A549 (cell line): ENCODE results near the gene BTBD2. TPM values are rescaled to one million over a fixed set of nuclear protein-coding genes. Genes with fewer than 3 reads are reported as not detected.

Experiments
- ATAC-seq, 2 experiments: fragments of 200-7000 bp in 1 of 2; fragments of >200 bp in 1 of 2; cut with Nextera tagmentation in 1 of 2; cut with Tn5 transposase in 1 of 2; 3 replicates each; pipeline versions ENCODE4 v1.8.0 to v1.9.1; 2018 to 2020; ENCODE audit warnings: mild to moderate bottlenecking in 1 of 2, moderate library complexity in 1 of 2
- CTCF ChIA-PET: fragments of 300-600 bp; sonication (Branson Sonifier 250); formaldehyde crosslinking; extraction: SDS; loops from one replicate; lab custom pipeline; 2021; ENCODE audit warnings: antibody characterized with exemption, inconsistent platforms; lab: Yijun Ruan, JAX
- POLR2A ChIA-PET: fragments of 350-600 bp; formaldehyde crosslinking; extraction: SDS; loops from one replicate; lab custom pipeline; 2021; ENCODE audit warnings: antibody characterized with exemption, inconsistent platforms; lab: Yijun Ruan, JAX
- DNase-seq, 2 experiments: peaks; one replicate each; pipeline versions ENCODE4 v3.0.0 to v3.0.0-alpha.2; 2011 to 2016; ENCODE audit warnings: low read depth in 1 of 2, low spot score in 1 of 2
- FAIRE-seq: peaks from 2 replicates; lab custom pipeline; 2011; peaks lifted over from hg19 to GRCh38; lab: Jason Lieb, UNC
- H3K27ac ChIP-seq, 2 experiments: fragments of >200 bp; sonication (Bioruptor Twin); formaldehyde crosslinking; 3 replicates each; pipeline ENCODE4 v1.5.1; 2016 to 2017
- H3K4me1 ChIP-seq: fragments of >200 bp; sonication (Bioruptor Twin); formaldehyde crosslinking; 3 replicates; pipeline ENCODE4 v1.6.1; 2016
- H3K4me2 ChIP-seq: fragments of >200 bp; sonication (Bioruptor Twin); formaldehyde crosslinking; 3 replicates; pipeline ENCODE4 v1.6.1; 2016
- H3K4me3 ChIP-seq: fragments of >200 bp; sonication (Bioruptor Twin); formaldehyde crosslinking; 3 replicates; pipeline ENCODE4 v1.5.1; 2016
- H3K9me3 ChIP-seq: fragments of >200 bp; sonication (Bioruptor Twin); formaldehyde crosslinking; 3 replicates; pipeline ENCODE4 v1.6.1; 2016
- BHLHE40 ChIP-seq: IDR thresholded peaks from 2 replicates; pipeline ENCODE4 v1.6.1; 2012; ENCODE audit warnings: low read depth, low read length, inconsistent platforms
- CBX2 ChIP-seq: fragments of 200-600 bp; sonication (generic); IDR thresholded peaks from 2 replicates; pipeline ENCODE4 v1.6.1; 2016; ENCODE audit warnings: low read depth, mild to moderate bottlenecking, borderline replicate concordance
- CBX8 ChIP-seq: fragments of 200-600 bp; sonication (generic); IDR thresholded peaks from 2 replicates; pipeline ENCODE4 v1.6.1; 2016
- CHD4 ChIP-seq: fragments of 200-600 bp; sonication (generic); IDR thresholded peaks from 2 replicates; pipeline ENCODE4 v1.6.1; 2016; ENCODE audit warnings: antibody characterized with exemption, mild to moderate bottlenecking, borderline replicate concordance
- EHMT2 ChIP-seq: fragments of 200-600 bp; sonication (generic); IDR thresholded peaks from 2 replicates; pipeline ENCODE4 v1.6.1; 2016; ENCODE audit warnings: antibody characterized with exemption, low read depth, mild to moderate bottlenecking, moderate library complexity
- ESRRA ChIP-seq: fragments of 150-350 bp; IDR thresholded peaks from 2 replicates; pipeline ENCODE4 v1.6.1; 2014; ENCODE audit warnings: mild to moderate bottlenecking, low read length, borderline replicate concordance
- FOSB ChIP-seq: fragments of 250-450 bp; sonication (Bioruptor Pico); IDR thresholded peaks from 2 replicates; pipeline ENCODE4 v1.5.0; 2020; ENCODE audit warnings: mild to moderate bottlenecking, moderate library complexity
- FOSL2 ChIP-seq, 2 experiments: fragments of 450-650 bp in 1 of 2; fragments of >200 bp in 1 of 2; sonication (Bioruptor Twin) in 1 of 2; formaldehyde crosslinking; IDR thresholded peaks; 2 replicates each; pipeline versions ENCODE4 v1.5.0 to v1.6.1; 2016 to 2020; ENCODE audit warnings: mild to moderate bottlenecking in 1 of 2, moderate library complexity in 1 of 2
- FOXS1 ChIP-seq: fragments of 250-450 bp; sonication (Bioruptor Pico); IDR thresholded peaks from 2 replicates; pipeline ENCODE4 v1.5.0; 2020; ENCODE audit warnings: mild to moderate bottlenecking, moderate library complexity
- HOXA7 ChIP-seq: fragments of 250-450 bp; sonication (Bioruptor Pico); IDR thresholded peaks from 2 replicates; pipeline ENCODE4 v1.5.0; 2020; ENCODE audit warnings: mild to moderate bottlenecking, moderate library complexity
- JUN ChIP-seq, 2 experiments: fragments of >200 bp; sonication (Bioruptor Twin); formaldehyde crosslinking; IDR thresholded peaks; 2 replicates in 1 of 2; 3 replicates in 1 of 2; pipeline ENCODE4 v1.6.1; 2016 to 2017
- MAFK ChIP-seq: fragments of 450-650 bp; IDR thresholded peaks from 2 replicates; pipeline ENCODE4 v1.6.1; 2014; ENCODE audit not compliant: partially characterized antibody
- NPAS2 ChIP-seq: fragments of 250-450 bp; sonication (Bioruptor Pico); IDR thresholded peaks from 2 replicates; pipeline ENCODE4 v1.8.0; 2022; ENCODE audit warnings: mild to moderate bottlenecking, moderate library complexity, borderline replicate concordance
- RAD21 ChIP-seq, 2 experiments: fragments of >200 bp in 1 of 2; sonication (Bioruptor Twin) in 1 of 2; formaldehyde crosslinking in 1 of 2; IDR thresholded peaks in 1 of 2; conservative IDR thresholded peaks in 1 of 2; 2 replicates in 1 of 2; 3 replicates in 1 of 2; pipeline ENCODE4 v1.6.1; 2012 to 2018; ENCODE audit warnings: inconsistent platforms in 1 of 2
- RNF2 ChIP-seq: fragments of 200-600 bp; sonication (generic); IDR thresholded peaks from 2 replicates; pipeline ENCODE4 v1.6.1; 2016; ENCODE audit warnings: low read depth, mild to moderate bottlenecking, antibody characterized with exemption, moderate library complexity, borderline replicate concordance
- SREBF2 ChIP-seq: fragments of 450-650 bp; IDR thresholded peaks from 2 replicates; pipeline ENCODE4 v1.6.1; 2014; ENCODE audit warnings: mild to moderate bottlenecking, moderate library complexity
- TFCP2L1 ChIP-seq: fragments of 250-450 bp; sonication (Bioruptor Pico); IDR thresholded peaks from 2 replicates; pipeline ENCODE4 v1.5.0; 2021; ENCODE audit warnings: mild to moderate bottlenecking
- TP53 ChIP-seq: fragments of 250-450 bp; sonication (Bioruptor Pico); IDR thresholded peaks from 2 replicates; pipeline ENCODE4 v1.5.0; 2021; ENCODE audit warnings: mild to moderate bottlenecking, moderate library complexity
- ZC3H11A ChIP-seq: fragments of 450-650 bp; IDR thresholded peaks from 2 replicates; pipeline ENCODE4 v1.6.1; 2014; ENCODE audit warnings: antibody characterized with exemption, mild to moderate bottlenecking
- ZSCAN20 ChIP-seq: fragments of 250-450 bp; sonication (Bioruptor Pico); IDR thresholded peaks from 2 replicates; pipeline ENCODE4 v1.8.0; 2022; ENCODE audit warnings: mild to moderate bottlenecking, moderate library complexity
- WGBS: methylation state at CpG from one replicate; pipeline ENCODE4 v1.1.6; 2017; ENCODE audit errors: missing lambda C conversion rate; 5-methylcytosine and 5-hydroxymethylcytosine counted together
- polyA minus RNA-seq: library from RNA; depleted of rRNA, polyadenylated mRNA; stranded (reverse); fragments of >200 nt; gene quantifications from 2 replicates; pipeline ENCODE4 v1.2.3, GENCODE V29; 2011; rRNA and poly(A)+ RNA removed
- polyA plus RNA-seq, 4 experiments: library from polyadenylated mRNA; depleted of rRNA in 3 of 4; stranded (reverse); fragments of >200 nt; fragmentation: RNase III in 1 of 4; extraction: RNeasy Plus Mini Kit Qiagen cat#74134 plus additional on column Dnase treatment in 1 of 4; gene quantifications; 2 replicates in 3 of 4; 3 replicates in 1 of 4; pipeline ENCODE4 v1.2.3, GENCODE V29; 2011 to 2017
- TF ChIP-seq, protein P1 (sequence below): IDR thresholded peaks from 2 replicates; pipeline ENCODE4 v1.6.1; 2012
- TF ChIP-seq, protein P2 (sequence below): fragments of >200 bp; sonication (Bioruptor Twin); formaldehyde crosslinking; IDR thresholded peaks from 3 replicates; pipeline ENCODE4 v1.5.1; 2016
- TF ChIP-seq, protein P3 (sequence below): fragments of 250-450 bp; sonication (Bioruptor Pico); IDR thresholded peaks from 2 replicates; pipeline ENCODE4 v1.5.0; 2021; ENCODE audit warnings: mild to moderate bottlenecking, moderate library complexity, borderline replicate concordance
- TF ChIP-seq, protein P4 (sequence below): fragments of >200 bp; sonication (Bioruptor Twin); formaldehyde crosslinking; IDR thresholded peaks from 2 replicates; pipeline ENCODE4 v1.6.1; 2016

The BTBD2 gene
- 16.3 and 19.0 TPM in 2 replicates for polyA plus RNA-seq (2011; rRNA removed)
- 39.6 and 61.5 TPM in 2 replicates for polyA plus RNA-seq (2012; cell fraction: cytosol; rRNA removed)
- 66.3 and 81.5 TPM in 2 replicates for polyA plus RNA-seq (2012; cell fraction: nucleus; rRNA removed)
- 26.7 to 32.7 TPM (median 29.6 TPM) in 3 replicates for polyA plus RNA-seq (2017; fragmentation: RNase III; extraction: RNeasy Plus Mini Kit Qiagen cat#74134 plus additional on column Dnase treatment)
- 15.0 and 36.0 TPM in 2 replicates for polyA minus RNA-seq

DNA sequence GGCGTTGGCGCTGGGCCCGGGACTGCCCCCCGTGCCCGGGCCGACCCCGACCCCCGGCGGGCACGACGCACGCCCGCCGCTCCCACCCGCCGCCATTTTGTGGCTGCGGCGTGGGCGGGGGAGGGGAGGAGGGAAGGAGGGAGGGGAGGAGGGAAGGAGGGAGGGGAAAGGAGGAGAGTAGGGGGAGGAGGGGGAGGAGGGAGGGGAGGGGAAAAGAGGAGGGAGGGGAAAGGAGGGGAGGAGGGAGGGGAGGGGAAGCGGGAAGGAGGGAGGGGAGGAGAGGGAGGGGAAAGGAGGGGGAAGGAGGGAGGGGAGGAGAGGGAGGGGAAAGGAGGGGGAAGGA is at the start of gene BTBD2:
TSS of gene BTBD2 (minus strand) at position 107 of the 343 bp plus-strand sequence. CDS start at position 96, 11 bp downstream.
- WGBS, result no CpG with 5 or more reads among the region's 20 CpGs
- DNase-seq (peak in 1 of 2 experiments; percentile 85), ATAC-seq (peak in 1 of 2 experiments; percentile 58; a peak in 1 of 6 replicates), FAIRE-seq (no peak)
- TF ChIP-seq JUN (IDR thresholded peaks at IDR 0.05) (no peak), FOSB (CRISPR knock-in tag) (no peak), NPAS2 (CRISPR knock-in tag) (no peak), SREBF2 (no peak), CBX2 (no peak), TP53 (CRISPR knock-in tag) (no peak), ZC3H11A (no peak), RNF2 (no peak), ZSCAN20 (CRISPR knock-in tag) (no peak), EHMT2 (no peak), CBX8 (no peak)
- Histone ChIP-seq H3K9me3 (no peaks in the 10 kb centered on the region), H3K4me3 (peak within 1 kb of the TSS; percentile 94), H3K27ac (peak within 1 kb of the TSS; percentile 88 to 100), H3K4me2 (peak within 1 kb of the TSS; percentile 79), H3K4me1 (peaks cover 13% of the 10 kb centered on the region)
- CTCF ChIA-PET, result no interaction called here
- POLR2A ChIA-PET, result no interaction called here

DNA sequence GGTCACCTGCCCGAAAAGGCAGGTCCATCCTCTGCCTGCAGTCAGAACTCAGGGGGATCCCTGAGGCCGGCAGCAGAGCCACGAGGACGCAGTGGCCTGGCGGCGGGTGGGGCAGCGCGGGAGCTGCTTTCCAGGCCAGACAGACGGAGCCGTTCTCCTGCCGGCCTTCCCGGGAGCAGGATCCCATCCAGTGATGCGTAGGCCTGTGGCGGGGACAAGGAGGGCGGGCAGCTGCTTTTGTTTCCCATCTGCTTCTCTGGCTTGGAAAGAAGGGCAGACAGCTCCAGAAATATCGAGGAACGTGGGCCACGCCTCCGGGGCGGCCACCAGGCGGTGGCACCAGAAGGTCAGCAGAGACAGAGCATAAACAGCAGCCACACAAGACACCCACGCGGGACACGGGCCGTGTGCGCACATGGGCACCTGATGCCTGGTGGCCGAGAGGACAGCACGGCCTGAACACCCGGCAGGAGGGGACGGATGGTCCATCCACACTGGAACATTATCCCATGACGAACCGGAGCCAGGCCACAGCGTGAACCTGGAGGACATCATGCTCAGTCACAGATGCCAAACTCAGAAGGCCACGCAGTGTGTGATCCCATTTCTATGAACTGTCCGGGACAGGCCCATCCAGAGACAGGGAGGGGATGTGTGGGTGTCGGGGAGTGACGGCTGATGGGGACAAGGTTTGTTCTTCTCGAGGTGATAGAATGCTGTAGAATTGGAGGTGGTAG is 49.4 kb upstream of the BTBD2 start:
- ATAC-seq, result no peak
- peak overlapping the region; percentile 31 to 67; a peak in 4 of 6 replicates for H3K27ac ChIP-seq
- H3K4me2 ChIP-seq, result no peak overlapping the region

More for the DNA sequence above, 49.4 kb upstream of the BTBD2 start:
- ChIA-PET POLR2A (no interaction called here), CTCF (interaction anchor here (0.8 kb wide), 2 partner anchors 26 to 32 kb away, joined by 3 to 4 read pairs; partner anchors contain the start of gene IZUMO4)
- Histone ChIP-seq H3K4me1 (peaks cover 23% of the 10 kb centered on the region), H3K4me3 (no peak overlapping the region), H3K9me3 (no peaks in the 10 kb centered on the region)
- FAIRE-seq (no peak), DNase-seq (no peak)
- WGBS, result 75% methylated on average over 27 of the region's 38 CpGs
- TF ChIP-seq ESRRA, result no peak
- no peak for TF ChIP-seq TFCP2L1
- TF ChIP-seq FOXS1, result no peak
- no peak for TF ChIP-seq MAFK
- TF ChIP-seq, protein P1, sequence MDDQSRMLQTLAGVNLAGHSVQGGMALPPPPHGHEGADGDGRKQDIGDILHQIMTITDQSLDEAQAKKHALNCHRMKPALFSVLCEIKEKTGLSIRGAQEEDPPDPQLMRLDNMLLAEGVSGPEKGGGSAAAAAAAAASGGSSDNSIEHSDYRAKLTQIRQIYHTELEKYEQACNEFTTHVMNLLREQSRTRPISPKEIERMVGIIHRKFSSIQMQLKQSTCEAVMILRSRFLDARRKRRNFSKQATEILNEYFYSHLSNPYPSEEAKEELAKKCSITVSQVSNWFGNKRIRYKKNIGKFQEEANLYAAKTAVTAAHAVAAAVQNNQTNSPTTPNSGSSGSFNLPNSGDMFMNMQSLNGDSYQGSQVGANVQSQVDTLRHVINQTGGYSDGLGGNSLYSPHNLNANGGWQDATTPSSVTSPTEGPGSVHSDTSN, result no peak
- TF ChIP-seq FOSL2 (IDR thresholded peaks at IDR 0.05), result no peak
- no peak for TF ChIP-seq FOSL2 (CRISPR knock-in tag; IDR thresholded peaks at IDR 0.05)
- TF ChIP-seq RNF2, result no peak
- no peak for TF ChIP-seq CHD4
- TF ChIP-seq ZC3H11A, result no peak
- TF ChIP-seq, protein P2, sequence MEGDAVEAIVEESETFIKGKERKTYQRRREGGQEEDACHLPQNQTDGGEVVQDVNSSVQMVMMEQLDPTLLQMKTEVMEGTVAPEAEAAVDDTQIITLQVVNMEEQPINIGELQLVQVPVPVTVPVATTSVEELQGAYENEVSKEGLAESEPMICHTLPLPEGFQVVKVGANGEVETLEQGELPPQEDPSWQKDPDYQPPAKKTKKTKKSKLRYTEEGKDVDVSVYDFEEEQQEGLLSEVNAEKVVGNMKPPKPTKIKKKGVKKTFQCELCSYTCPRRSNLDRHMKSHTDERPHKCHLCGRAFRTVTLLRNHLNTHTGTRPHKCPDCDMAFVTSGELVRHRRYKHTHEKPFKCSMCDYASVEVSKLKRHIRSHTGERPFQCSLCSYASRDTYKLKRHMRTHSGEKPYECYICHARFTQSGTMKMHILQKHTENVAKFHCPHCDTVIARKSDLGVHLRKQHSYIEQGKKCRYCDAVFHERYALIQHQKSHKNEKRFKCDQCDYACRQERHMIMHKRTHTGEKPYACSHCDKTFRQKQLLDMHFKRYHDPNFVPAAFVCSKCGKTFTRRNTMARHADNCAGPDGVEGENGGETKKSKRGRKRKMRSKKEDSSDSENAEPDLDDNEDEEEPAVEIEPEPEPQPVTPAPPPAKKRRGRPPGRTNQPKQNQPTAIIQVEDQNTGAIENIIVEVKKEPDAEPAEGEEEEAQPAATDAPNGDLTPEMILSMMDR, result no peak
- TF ChIP-seq HOXA7, result no peak
- no peak for TF ChIP-seq EHMT2
- no peak for TF ChIP-seq CBX8
- TF ChIP-seq, protein P3, sequence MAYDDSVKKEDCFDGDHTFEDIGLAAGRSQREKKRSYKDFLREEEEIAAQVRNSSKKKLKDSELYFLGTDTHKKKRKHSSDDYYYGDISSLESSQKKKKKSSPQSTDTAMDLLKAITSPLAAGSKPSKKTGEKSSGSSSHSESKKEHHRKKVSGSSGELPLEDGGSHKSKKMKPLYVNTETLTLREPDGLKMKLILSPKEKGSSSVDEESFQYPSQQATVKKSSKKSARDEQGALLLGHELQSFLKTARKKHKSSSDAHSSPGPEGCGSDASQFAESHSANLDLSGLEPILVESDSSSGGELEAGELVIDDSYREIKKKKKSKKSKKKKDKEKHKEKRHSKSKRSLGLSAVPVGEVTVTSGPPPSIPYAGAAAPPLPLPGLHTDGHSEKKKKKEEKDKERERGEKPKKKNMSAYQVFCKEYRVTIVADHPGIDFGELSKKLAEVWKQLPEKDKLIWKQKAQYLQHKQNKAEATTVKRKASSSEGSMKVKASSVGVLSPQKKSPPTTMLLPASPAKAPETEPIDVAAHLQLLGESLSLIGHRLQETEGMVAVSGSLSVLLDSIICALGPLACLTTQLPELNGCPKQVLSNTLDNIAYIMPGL, result no peak
- no peak for TF ChIP-seq BHLHE40
- TF ChIP-seq, protein P4, sequence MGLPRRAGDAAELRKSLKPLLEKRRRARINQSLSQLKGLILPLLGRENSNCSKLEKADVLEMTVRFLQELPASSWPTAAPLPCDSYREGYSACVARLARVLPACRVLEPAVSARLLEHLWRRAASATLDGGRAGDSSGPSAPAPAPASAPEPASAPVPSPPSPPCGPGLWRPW, result no peak
- TF ChIP-seq RAD21 (conservative IDR thresholded peaks at IDR 0.05 in 1 of 2, IDR thresholded peaks at IDR 0.05 in 1 of 2), result no peak
- no peak for TF ChIP-seq ZSCAN20 (CRISPR knock-in tag)
